Fibroblast of upper back skin (primary cell): ENCODE measurements around the gene EIF4G1.
A peak's percentile ranks its signal among the peaks of the same experiment; 100 is the strongest.

Source experiments
- DNase-seq: peaks from one replicate; pipeline ENCODE4 v3.0.0-alpha.2; 2013

EIF4G1 gene

GRCh38 chr3:184308744-184309143, 5.7 kb upstream of the EIF4G1 start:
- DNase-seq, result no peak

GRCh38 chr3:184311633-184312032, 2.8 kb upstream of the EIF4G1 start:
- no peak for DNase-seq

GRCh38 chr3:184314700-184315542, 515 bp downstream of the EIF4G1 start:
- peak; percentile 78 for DNase-seq

GRCh38 chr3:184315543-184315867, 1.1 kb downstream of the EIF4G1 start:
- no peak for DNase-seq

GRCh38 chr3:184315871-184316661, 1.7 kb downstream of the EIF4G1 start:
- DNase-seq, result no peak

- no peak for DNase-seq
These were observed 2.4 kb downstream of the EIF4G1 start for GRCh38 chr3:184316792-184317191.

- no peak for DNase-seq
These were observed 2.8 kb downstream of the EIF4G1 start for GRCh38 chr3:184317201-184317600.

- DNase-seq, result peak; percentile 98
These were observed 5.7 kb downstream of the EIF4G1 start for GRCh38 chr3:184320104-184320445.

GRCh38 chr3:184321666-184322065, 7.3 kb downstream of the EIF4G1 start:
- no peak for DNase-seq

- DNase-seq, result no peak
These were observed 8.5 kb downstream of the EIF4G1 start for GRCh38 chr3:184322731-184323487.

- no peak for DNase-seq
These were observed 9.3 kb downstream of the EIF4G1 start for GRCh38 chr3:184323696-184324095.

- DNase-seq, result no peak
These were observed 10.9 kb downstream of the EIF4G1 start for GRCh38 chr3:184325269-184325668.

GRCh38 chr3:184325715-184326369, 11.4 kb downstream of the EIF4G1 start:
- no peak for DNase-seq

- no peak for DNase-seq
These were observed 12.8 kb downstream of the EIF4G1 start for GRCh38 chr3:184327171-184327570.

GRCh38 chr3:184328516-184328915, 14.1 kb downstream of the EIF4G1 start:
- DNase-seq, result no peak

- peak; percentile 87 for DNase-seq
These were observed 18.1 kb downstream of the EIF4G1 start for GRCh38 chr3:184332370-184333090.

- no peak for DNase-seq
These were observed 18.8 kb downstream of the EIF4G1 start for GRCh38 chr3:184333190-184333589.

GRCh38 chr3:184333700-184334099, 19.3 kb downstream of the EIF4G1 start:
- no peak for DNase-seq

GRCh38 chr3:184334470-184335158, 20.2 kb downstream of the EIF4G1 start:
- peak; percentile 37 for DNase-seq

- no peak for DNase-seq
These were observed 20.9 kb downstream of the EIF4G1 start for GRCh38 chr3:184335291-184335660.

- peak; percentile 67 for DNase-seq
These were observed 21.5 kb downstream of the EIF4G1 start for GRCh38 chr3:184335661-184336546.
